Type B pancreatic cell (in vitro differentiated cells): ENCODE data around the gene CLSTN3. TPM values are rescaled to one million over a fixed set of nuclear protein-coding genes. Genes with fewer than 3 reads are reported as not detected.

Experiments used
- DNase-seq: peaks from one replicate; pipeline ENCODE4 v3.0.0; 2021; ENCODE audit warnings: mixed read lengths; ENCODE audit not compliant: unreplicated experiment; ENCODE audit errors: extremely low spot score
- H3K27ac Mint-ChIP-seq: 2 replicates; pipeline ENCODE4 v1.8.0; 2021; ENCODE audit warnings: mild to moderate bottlenecking, mixed read lengths
- H3K27me3 Mint-ChIP-seq: 2 replicates; pipeline ENCODE4 v1.8.0; 2021; ENCODE audit warnings: mixed read lengths
- H3K36me3 Mint-ChIP-seq: 2 replicates; pipeline ENCODE4 v1.8.0; 2021; ENCODE audit warnings: mixed read lengths
- H3K4me1 Mint-ChIP-seq: one replicate; pipeline ENCODE4 v1.8.0; 2021; ENCODE audit warnings: mixed read lengths; ENCODE audit not compliant: unreplicated experiment
- H3K4me3 Mint-ChIP-seq: 2 replicates; pipeline ENCODE4 v1.8.0; 2021; ENCODE audit warnings: mild to moderate bottlenecking, mixed read lengths
- H3K9me3 Mint-ChIP-seq: 2 replicates; pipeline ENCODE4 v1.8.0; 2021; ENCODE audit warnings: mixed read lengths
- CTCF ChIP-seq: fragments of 200-600 bp; sonication (generic); conservative IDR thresholded peaks from 2 replicates; pipeline ENCODE4 v1.5.0; 2021; ENCODE audit warnings: antibody characterized with exemption, mild to moderate bottlenecking
- total RNA-seq: library from RNA; stranded (reverse); gene quantifications from 2 replicates; pipeline ENCODE4 v1.2.1, GENCODE V29; 2021; ENCODE audit warnings: low replicate concordance

The CLSTN3 gene
- total RNA-seq, 1 donor from 2014 or later, result 51.6 TPM

DNA sequence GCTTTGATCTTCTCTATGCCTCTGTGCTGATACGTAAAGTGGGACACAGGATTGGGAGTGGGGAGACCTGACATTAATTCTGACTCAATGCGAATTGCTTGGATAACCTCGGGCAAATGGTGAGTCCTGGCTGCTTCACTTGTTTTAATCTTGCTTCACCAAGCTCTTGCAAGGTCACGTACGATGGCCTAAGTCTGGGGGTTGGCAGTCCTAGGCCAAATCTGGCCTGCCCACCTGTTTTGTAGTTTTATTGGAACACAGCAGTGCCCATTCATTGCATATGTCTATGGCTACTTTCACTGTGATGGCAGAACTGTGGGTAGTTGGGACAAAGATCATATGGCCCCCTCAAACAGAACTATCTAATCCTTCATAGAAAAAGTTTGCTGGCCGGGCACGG, 13.4 kb downstream of the CLSTN3 start:
- no peak overlapping the region for H3K27ac Mint-ChIP-seq
- DNase-seq, result no peak
- no peaks in the 10 kb centered on the region for H3K9me3 Mint-ChIP-seq
- H3K36me3 Mint-ChIP-seq, result peaks cover 52% of the 10 kb centered on the region
- H3K4me3 Mint-ChIP-seq, result no peak overlapping the region
- no peak for TF ChIP-seq CTCF
- H3K27me3 Mint-ChIP-seq, result no peaks in the 10 kb centered on the region
- no peaks in the 10 kb centered on the region for H3K4me1 Mint-ChIP-seq

DNA sequence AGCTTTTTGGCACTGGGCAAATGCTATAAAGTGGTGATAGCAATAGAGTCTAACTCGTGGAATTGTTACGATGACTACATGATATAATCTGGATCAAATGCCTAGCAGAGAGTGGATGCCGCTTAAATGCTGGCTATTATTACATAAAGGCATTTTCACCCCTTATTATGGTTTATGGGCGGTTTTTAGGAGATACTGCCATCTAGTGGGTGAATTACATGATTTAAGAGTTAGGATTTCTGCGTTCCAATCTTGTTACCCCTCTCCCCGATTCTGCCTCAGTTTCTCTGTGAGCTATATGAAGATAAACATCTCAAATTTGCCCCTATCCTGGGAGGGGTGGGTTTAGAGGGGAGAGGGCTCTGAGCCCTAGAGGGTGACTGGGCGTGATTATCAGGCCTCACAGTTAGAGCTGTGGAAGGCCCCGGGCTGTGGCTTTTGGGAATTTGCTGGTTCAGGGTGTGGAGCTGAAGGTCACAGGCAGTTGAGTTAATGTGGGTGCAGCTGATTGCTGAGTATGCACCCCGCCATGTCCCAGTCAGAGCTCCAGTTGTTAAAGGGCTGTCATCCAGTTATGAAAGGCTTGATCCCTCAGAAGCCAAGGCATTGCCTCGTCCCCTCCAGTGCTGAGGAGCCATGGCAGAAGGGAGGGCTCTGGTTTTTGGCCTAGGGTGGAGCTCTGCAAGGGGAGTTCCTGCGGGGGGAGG, 14.4 kb downstream of the CLSTN3 start:
- no peaks in the 10 kb centered on the region for H3K27me3 Mint-ChIP-seq
- no peak for DNase-seq
- no peak overlapping the region for H3K4me3 Mint-ChIP-seq

GRCh38 chr12:7145671-7146070, 15.5 kb downstream of the CLSTN3 start:
- H3K27ac Mint-ChIP-seq, result no peak overlapping the region
- no peak for DNase-seq
- H3K4me3 Mint-ChIP-seq, result no peak overlapping the region
- H3K27me3 Mint-ChIP-seq, result no peaks in the 10 kb centered on the region
- no peaks in the 10 kb centered on the region for H3K9me3 Mint-ChIP-seq
- H3K4me1 Mint-ChIP-seq, result no peaks in the 10 kb centered on the region
- H3K36me3 Mint-ChIP-seq, result peaks cover 47% of the 10 kb centered on the region
- no peak for TF ChIP-seq CTCF

More for the DNA sequence above, 14.4 kb downstream of the CLSTN3 start:
- H3K4me1 Mint-ChIP-seq, result no peaks in the 10 kb centered on the region
- no peak overlapping the region for H3K27ac Mint-ChIP-seq
- no peaks in the 10 kb centered on the region for H3K9me3 Mint-ChIP-seq
- peak; percentile 79 for TF ChIP-seq CTCF
- H3K36me3 Mint-ChIP-seq, result peaks cover 45% of the 10 kb centered on the region

GRCh38 chr12:7146228-7146627, 16.1 kb downstream of the CLSTN3 start:
- no peak overlapping the region for H3K4me3 Mint-ChIP-seq
- H3K4me1 Mint-ChIP-seq, result no peaks in the 10 kb centered on the region
- peaks cover 46% of the 10 kb centered on the region for H3K36me3 Mint-ChIP-seq

GRCh38 chr12:7146906-7147305, 16.7 kb downstream of the CLSTN3 start:
- no peaks in the 10 kb centered on the region for H3K4me1 Mint-ChIP-seq
- DNase-seq, result no peak
- H3K36me3 Mint-ChIP-seq, result peaks cover 39% of the 10 kb centered on the region
- H3K27me3 Mint-ChIP-seq, result no peaks in the 10 kb centered on the region
- TF ChIP-seq CTCF, result no peak
- no peak overlapping the region for H3K4me3 Mint-ChIP-seq
- H3K27ac Mint-ChIP-seq, result no peak overlapping the region
- H3K9me3 Mint-ChIP-seq, result no peaks in the 10 kb centered on the region

More at GRCh38 chr12:7146228-7146627, 16.1 kb downstream of the CLSTN3 start:
- H3K27ac Mint-ChIP-seq, result no peak overlapping the region
- H3K9me3 Mint-ChIP-seq, result no peaks in the 10 kb centered on the region
- no peak for TF ChIP-seq CTCF
- DNase-seq, result no peak
- H3K27me3 Mint-ChIP-seq, result no peaks in the 10 kb centered on the region
